GM19395 (cell line): ENCODE results near the gene DLG3.

Source experiments
- ATAC-seq: cut with Tn5 transposase; IDR thresholded peaks from one replicate; pipeline ENCODE4 v1.9.1; 2021; ENCODE audit warnings: mild to moderate bottlenecking, moderate library complexity; ENCODE audit not compliant: unreplicated experiment

The DLG3 gene

DNA sequence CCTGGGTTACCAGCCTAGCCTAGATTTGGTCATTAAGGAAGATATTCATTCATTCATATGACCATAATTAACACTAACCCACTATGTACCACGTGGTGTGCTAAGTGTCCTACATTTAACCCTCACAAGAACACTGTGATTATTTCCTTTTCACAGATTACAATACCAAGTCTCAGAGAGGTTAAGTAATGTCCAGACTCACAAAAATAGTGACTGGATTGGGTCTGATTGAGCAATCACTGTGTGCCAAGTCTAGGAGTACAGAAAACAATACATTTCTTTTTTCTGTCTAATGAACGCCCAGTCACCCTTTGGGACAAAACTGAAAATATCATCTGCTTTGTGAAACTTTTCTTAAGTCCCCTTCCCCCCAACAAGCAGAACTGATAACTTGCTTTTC lies 7.6 kb upstream of the DLG3 start:
- no peak for ATAC-seq

DNA sequence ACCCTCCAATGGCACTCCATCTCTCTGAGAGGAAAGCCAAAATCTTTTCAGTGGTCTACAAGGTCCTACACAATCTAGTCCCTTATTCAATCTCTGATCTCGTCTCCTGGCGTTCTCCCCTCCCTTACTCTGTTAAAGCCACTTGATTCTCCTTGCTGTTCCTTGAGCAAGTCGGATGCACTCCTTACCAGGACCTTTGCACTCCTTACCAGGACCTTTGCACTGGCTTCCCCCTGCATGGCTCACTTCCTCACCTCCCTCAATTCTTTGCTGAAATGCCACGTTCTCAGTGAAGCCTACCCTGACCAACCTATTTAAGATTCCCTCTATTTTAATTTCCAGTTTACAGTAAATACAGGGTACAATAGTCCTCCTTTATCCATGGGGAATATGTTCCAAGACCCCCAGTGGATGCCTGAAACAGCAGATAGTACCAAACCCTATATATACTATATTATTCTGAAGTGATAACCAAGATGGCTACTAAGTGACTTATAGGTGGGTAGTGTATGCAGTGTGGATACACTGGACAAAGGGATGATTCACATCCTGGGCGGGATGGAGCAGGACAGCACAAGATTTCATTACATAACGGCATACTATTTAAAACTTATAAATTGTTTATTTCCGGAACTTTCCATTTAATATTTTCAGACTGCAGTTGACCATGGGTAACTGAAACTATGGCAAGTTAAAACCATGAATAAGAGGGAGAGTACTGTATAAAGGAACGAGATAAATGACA lies 6.5 kb upstream of the DLG3 start:
- no peak for ATAC-seq

DNA sequence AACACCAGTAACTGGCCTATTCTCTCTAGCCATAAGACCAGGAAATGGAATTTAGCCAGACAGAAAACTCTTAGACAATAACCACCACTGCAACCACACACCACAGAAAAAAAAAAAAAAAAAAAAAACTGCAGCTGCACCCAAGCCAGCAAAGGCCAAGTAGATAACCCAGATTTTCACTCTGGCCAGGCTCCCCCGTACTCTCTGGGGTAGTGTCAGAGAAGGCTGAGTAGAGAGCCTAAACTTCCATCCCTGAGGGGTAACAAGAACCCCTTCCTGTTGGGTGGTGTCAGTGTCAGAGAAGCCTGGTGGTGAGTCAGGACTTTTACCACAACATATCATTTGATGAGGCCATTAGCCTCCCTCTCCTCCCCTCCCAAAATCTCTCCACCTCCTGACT lies 5.6 kb upstream of the DLG3 start:
- no peak for ATAC-seq

DNA sequence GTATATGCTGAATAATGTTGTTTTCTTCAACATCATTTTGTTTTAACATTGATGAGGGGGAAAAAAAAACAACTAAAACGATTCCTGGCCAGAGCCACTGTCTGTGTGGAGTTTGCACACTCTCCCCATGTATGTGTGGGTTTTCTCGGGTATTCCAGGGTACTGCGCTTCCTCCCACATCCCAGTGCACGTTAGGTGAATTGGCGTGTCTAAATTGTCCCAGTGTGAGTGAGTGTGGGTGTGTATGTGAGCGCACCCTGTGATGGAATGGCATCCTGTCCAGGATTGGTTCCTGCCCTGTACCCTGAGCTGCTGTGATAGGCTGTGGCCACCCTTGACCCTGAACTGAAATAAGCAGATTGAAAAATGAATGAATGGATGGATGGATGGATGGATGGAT lies 2.4 kb upstream of the DLG3 start:
- no peak for ATAC-seq

DNA sequence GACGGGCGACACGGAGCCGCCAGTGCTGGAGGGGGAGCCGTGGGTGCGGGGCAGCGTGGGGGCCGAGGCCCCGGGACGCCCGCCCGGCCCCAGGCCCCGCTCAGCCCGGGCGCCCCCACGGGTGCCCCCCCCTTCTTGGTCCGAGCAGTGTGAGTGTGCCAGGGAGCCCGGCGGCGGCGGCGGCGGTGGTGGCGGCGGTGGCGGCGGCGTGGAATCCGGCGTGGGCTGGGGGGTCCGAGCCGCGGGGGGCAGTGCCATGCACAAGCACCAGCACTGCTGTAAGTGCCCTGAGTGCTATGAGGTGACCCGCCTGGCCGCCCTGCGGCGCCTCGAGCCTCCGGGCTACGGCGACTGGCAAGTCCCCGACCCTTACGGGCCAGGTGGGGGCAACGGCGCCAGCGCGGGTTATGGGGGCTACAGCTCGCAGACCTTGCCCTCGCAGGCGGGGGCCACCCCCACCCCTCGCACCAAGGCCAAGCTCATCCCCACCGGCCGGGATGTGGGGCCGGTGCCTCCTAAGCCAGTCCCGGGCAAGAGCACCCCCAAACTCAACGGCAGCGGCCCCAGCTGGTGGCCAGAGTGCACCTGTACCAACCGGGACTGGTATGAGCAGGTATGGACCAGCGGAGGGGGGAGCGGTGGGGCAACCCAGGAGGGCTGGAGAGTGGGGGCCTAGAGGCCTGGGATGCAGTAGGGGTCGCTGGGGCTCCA lies 466 bp downstream of the DLG3 start:
- no peak for ATAC-seq

DNA sequence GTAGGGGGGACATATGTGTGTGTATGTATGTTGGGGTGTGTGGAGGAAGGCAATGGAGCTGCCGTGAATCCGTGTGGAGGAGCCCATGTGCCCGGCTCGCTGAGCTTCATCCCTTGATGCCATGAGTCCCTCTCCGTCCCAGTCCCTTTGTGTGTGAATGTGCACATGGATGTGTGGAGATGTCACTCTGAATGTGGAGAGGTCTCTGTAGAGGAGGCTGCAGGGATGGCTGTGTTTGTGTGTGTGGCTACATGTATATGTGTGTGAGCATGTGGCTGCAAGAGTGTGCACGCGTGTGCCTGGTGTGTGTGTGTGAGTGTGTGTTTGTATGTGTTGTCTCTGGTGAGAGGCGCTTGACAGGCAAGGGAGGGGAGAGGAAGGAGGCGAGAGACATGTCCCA lies 1.3 kb downstream of the DLG3 start:
- no peak for ATAC-seq

DNA sequence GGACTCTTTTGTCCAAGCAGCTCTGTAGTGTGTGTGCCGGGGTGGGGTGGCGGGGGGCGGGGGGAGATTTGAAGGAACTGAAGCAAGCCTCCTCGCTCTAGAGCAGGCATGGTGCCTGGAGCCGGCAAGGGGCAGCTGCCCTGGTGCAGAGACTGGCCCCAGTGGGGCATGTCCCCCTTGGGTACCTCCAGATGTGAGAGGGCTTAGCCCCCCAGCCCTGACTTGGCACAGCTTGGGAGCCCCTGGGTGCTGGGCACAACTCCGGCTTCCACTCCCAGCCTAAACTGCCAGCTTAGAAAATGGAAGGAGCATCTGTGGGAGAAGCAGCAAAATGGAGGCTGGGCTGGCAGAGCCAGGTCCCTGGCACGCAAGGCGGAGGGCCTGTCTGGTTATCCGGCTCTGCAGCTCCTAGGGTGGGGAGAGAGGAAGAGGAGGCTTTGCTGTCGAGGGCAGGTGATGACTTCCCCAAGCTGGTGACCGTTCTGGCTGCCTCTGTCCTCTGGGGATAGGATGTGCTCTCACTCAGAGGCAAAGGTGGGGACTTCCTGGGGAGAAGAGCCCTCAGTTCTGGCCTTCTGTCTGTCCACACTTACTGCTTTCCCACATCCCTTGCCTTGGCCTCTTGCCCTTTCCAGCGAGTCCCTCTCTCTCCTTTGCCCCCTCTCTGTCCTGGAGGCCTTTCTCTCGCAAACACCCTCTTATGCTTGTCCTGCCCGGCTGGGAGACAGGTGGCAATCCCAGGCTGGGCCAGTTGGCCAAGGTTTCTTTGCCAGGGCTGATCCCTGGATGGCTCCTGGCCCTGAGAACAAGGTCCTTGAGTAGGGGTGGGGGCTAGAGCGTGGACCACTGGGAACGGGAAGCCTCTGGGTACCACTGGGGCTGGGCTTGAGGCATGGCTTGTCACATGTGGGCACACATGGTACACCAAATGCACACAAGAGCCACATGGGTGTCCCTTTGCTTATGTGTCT lies 2.0 kb downstream of the DLG3 start:
- no peak for ATAC-seq

DNA sequence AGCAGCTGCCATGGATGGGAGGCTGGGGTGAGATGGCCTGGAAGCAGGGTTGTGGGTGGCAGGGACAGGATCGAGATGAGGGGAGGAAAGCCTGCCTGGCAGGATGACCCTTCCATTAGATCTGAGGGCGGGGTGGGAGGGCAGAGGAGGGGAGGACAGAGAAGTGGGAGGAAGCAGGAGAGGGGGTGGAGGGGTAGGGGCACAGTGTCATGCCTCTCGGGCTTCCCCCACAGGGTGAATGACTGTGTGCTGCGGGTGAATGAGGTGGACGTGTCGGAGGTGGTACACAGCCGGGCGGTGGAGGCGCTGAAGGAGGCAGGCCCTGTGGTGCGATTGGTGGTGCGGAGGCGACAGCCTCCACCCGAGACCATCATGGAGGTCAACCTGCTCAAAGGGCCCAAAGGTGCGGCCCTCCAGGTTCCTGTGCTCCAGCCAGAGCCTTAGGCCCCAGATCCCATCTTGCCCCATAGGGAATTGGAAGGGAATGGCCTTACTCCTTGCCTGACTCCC lies 4.9 kb downstream of the DLG3 start:
- ATAC-seq = no peak

DNA sequence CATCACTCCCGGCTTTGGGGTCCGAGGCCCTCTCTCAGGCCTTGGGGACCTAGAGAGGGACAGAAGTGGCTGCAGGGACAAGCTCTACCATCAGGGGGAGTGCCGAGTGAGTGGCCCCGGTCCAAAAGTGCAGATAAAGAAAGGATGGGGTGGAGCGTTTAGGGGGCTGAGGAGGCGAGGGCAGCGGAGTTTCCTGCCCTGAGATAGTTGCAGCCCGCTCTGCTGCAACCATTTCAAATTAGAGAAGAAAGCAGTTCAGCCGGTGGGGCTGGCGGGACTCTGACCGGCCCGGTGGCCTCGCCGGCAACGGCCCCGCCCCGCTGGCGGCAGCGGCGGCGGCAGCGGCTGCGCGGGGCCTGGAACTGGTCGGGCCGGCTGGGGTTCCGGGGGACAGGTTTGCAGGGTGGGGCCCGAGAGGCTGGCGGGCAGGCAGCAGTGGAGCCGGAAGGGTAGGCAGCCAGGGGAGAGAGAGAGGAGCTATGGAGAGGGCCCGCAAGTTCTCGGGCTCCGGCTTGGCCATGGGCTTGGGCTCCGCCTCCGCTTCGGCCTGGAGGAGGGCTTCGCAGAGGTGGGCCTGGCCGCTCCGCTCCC lies 7.6 kb downstream of the DLG3 start:
- ATAC-seq = peak; percentile 47

DNA sequence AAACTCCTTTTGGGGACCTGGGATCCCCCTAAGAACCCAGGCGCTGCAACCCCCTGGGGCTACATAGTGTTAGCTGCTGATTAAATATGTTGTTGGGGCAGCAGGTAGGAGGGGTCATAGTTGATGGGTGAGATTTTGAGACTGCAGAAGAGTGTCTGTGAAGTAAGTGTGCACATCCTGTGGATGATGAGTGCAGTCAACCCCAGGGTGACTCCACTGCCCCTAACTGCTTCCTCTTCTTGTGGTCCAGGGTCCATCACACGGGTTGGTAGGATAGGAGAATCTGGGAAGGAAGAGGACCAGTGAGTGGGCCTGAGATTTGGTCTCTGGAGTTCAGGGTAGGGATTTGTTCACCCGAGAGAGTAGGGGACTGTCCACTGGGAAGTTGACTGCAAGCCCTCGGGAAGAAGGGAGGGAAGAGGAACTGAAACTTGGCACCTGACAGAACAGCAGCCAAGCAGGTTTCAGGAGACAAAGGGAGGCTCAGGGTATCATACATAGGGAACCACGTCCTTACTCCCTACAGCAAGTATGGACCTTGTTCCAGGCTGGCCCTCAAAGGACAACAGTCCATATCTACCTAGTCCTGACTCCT lies 8.5 kb downstream of the DLG3 start:
- no peak for ATAC-seq

DNA sequence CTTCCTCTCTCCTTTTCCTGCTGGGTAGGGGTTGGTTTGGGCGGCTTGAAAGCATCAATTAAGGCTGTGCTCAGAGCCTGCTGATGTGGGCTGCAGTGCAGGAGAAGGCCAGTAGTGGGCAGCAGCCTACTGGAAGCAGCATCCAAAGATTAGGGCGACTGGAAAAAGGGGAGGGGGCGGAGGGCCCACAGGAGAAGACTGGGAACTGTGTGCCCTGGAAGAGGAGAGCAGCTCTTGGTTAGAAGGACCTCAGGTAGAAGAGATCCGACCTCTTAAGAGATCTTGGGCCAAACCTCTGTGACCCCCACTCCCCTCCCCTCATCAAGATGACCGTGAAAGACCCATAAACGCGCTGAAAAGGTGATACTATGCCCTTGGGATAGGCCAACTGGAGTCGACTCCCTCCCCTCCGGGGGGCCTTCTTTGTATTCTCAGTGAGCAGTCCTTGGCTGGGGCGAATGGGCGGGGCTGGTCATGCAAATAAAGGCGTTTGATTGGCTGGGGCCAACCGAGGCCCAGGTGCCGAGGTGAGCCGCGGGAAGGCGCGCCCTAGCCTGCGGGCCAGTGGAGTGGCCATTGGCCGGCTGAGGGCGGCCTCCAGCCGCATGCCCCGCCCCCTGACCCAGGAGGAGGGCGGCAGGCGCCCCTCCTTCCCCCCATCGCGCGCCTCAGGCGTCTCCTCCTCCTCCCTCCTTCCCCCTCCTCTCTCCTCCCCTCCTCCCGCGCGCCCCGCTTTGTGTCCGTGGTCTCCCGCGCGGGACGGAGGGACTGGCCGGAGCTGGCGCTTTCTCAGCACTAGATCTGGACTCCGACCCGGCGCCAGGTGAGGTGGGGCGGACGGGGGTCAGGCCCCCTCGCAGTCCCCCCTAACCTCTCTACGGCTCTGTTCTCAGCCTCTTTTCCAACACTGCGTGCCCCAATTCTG lies 10.1 kb downstream of the DLG3 start:
- ATAC-seq = peak; percentile 58

DNA sequence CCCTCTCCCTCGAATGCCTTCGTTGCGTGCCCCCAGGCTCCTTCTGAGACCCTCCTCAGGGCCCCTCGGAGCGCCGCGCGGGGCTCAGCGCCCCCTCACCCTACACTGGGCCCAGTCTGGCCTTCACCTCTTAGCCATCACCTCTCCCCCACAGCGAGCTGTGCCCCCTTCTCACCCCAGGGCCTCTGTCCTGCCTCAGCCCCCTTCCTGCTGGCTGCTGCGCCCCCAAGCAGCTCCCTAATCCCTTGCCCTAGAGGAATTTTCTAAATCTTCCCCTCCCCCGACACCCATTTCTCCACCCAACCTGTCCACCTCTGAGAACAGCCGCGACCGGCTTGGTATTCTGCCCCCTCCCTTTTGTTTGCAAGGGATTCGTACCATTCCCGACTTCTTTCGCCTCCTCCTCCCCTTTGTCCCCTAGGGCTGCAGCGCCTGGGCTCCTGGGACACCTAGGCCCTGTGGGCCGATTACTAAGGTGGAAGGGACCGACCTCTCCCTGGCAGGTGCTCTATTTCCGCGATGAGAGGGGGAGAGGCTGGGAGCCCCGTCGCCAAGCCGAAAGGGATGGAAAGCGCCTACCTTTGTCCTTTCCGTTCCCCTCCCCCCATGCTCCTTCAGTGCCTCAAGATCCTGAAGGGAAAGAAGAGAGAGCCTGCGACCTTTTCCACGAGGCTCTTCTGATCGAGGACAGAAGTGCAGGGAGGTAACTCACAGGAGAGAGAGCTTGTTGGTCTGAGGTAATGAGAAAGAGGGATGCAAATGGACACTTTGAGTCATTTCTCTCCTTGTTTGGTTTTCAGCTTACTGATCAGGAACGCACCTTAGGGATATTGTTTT lies 10.9 kb downstream of the DLG3 start:
- peak; percentile 30 for ATAC-seq

DNA sequence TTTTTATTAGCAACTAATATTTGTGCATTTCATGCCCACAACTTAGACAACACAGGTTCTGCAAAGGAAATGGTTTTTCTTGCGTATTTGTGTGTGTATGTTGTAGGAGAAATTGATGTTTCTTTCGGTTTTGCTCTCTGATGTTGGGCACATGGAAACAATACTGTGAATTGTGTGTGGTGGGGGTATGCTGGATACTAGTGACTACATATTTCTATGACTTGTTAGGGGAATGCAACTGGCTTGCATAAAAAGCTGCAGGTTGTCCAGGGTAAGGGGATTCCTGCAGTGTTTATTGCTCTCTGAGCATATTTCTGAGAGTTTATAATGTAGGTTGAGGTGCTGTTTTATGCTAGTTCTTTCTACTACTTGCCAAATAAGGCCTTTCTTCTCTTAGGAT lies 11.6 kb downstream of the DLG3 start:
- peak; percentile 34 for ATAC-seq

DNA sequence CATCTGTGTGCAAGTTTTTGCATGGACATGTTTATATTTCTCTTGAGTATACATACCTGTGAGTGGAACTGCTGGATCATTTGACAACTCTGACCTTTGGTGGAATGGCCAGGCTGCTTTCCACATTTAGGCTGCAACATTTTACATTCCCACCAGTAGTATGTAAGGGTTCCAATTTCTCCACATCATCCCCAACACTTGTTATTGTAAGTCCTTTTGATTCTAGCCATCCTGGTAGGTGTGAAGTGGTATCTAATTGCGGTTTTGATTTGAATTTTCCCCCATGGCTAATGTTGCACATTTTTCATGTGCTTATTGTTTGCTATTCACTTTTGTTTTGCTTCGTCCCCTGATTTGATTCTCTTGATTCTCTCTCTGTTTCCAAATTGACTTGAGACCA lies 16.4 kb downstream of the DLG3 start:
- ATAC-seq = no peak

DNA sequence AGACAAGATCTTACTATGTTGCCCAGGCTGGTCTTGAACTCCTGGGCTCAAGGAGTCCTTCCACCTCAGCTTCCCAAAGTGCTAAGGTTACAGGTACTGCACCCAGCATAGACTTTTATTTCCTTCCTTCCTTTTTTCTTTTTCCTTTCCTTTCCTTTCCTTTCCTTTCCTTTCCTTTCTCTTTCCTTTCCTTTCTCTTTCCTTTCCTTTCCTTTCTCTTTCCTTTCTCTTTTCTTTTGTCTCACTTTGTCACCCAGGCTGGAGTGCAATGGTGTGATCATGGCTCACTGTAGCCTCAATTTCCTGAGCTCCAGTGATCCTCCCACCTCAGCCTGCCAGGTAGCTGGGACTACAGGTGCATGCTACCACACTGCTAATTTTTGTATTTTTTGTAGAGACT lies 19.4 kb downstream of the DLG3 start:
- ATAC-seq = no peak

DNA sequence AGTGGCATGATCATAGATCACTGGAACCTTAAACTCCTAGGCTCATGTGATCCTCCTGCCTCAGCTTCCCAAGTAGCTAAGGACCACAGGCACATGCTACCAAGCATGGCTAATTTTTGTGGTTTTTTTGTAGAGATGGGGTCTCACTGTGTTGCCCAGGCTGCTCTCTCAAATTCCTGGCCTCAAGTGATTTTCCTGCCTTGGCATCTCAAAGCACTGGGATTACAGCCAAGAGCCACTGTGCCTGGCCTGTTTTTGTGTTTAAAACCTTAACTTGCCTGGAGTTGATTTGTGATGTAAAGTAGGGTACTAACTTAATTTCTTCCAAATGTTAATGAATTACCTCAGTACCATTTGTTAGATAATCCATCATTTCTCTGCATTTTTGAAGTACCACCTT lies 22.3 kb downstream of the DLG3 start:
- ATAC-seq = no peak

DNA sequence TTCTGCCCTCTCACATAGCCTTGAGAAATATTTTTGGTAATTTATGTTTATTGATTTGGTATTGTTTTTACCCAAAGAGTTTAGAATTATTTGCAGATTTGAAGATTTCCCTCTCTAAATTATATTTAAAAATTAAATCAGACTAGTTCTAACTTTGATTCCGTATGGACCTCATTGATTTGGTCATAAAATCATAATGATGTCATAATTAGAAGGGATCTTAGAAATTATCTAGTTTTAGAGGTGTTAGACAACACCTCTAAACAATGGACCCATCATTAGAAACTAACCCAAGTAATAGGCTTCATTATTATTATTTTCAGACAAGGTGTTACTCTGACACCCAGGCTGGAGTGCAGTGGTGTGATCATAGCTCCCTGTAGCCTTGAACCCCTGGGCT lies 24.1 kb downstream of the DLG3 start:
- ATAC-seq = no peak

DNA sequence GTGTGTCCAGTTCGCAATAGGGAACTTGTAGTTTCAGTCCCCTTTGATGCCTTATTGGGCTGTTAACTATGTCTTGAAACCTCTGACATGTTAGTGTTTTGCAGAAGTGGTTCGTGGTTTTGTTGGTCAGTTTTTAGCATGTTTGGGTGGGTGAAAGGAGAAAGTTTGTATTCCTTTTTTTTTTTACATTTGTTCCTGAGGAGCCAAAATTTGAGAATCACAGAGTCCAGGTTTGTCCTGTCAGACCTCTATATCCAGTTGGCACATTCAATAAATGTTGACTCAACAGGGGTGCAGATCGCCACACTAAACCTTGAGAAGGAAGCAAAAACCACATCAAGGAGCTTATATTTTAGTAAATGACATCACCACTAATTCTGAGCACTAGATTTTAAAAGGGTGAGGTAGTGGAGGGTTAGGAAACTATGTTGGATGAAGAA lies 26.2 kb downstream of the DLG3 start:
- ATAC-seq = peak; percentile 78
